ENCODE results near the gene CHCHD6. TPM values are rescaled to one million over a fixed set of nuclear protein-coding genes. Genes with fewer than 3 reads are reported as not detected.

CHCHD6 gene
- total RNA-seq, 1 experiment from 2014 or later, result 45.9 TPM

GRCh38 chr3:126970101-126970500 is 266.1 kb downstream of the CHCHD6 start:
- Mint-ChIP-seq H3K27me3 (ENCODE audit: unreplicated experiment) (peaks cover 27% of the 10 kb centered on the region), H3K4me3 (ENCODE audit: low read depth, unreplicated experiment) (no peak overlapping the region), H3K36me3 (ENCODE audit: insufficient read depth, unreplicated experiment) (no peaks in the 10 kb centered on the region), H3K27ac (ENCODE audit: unreplicated experiment) (no peak overlapping the region), H3K4me1 (ENCODE audit: low read depth, unreplicated experiment) (no peaks in the 10 kb centered on the region), H3K9me3 (ENCODE audit: low read depth, unreplicated experiment) (peaks cover 8% of the 10 kb centered on the region)
- no peak for TF ChIP-seq CTCF (IDR thresholded peaks at IDR 0.05; ENCODE audit: unreplicated experiment)
- no TSS peak for BruUV-seq (replicated peaks)
- intact Hi-C loops (cut with micrococcal nuclease; ENCODE audit: unreplicated experiment), result no loop called here
- DNase-seq, result no peak
- CTCF ChIA-PET, result interaction anchor here (1.5 kb wide), 1 partner anchor 217 kb away, joined by 3 read pairs; no protein-coding TSS in a partner anchor

GRCh38 chr3:126970921-126971320 is 266.9 kb downstream of the CHCHD6 start:
- CTCF ChIA-PET, result interaction anchor here (0.8 kb wide), 1 partner anchor 485 kb away, joined by 3 read pairs; no protein-coding TSS in a partner anchor
- intact Hi-C loops (cut with micrococcal nuclease; ENCODE audit: unreplicated experiment), result no loop called here

GRCh38 chr3:126971891-126972351 is 267.9 kb downstream of the CHCHD6 start:
- Mint-ChIP-seq H3K36me3 (ENCODE audit: insufficient read depth, unreplicated experiment) (no peaks in the 10 kb centered on the region), H3K9me3 (ENCODE audit: low read depth, unreplicated experiment) (peaks cover 11% of the 10 kb centered on the region), H3K4me3 (ENCODE audit: low read depth, unreplicated experiment) (no peak overlapping the region), H3K27ac (ENCODE audit: unreplicated experiment) (no peak overlapping the region), H3K4me1 (ENCODE audit: low read depth, unreplicated experiment) (no peaks in the 10 kb centered on the region), H3K27me3 (ENCODE audit: unreplicated experiment) (peaks cover 29% of the 10 kb centered on the region)
- TF ChIP-seq CTCF (IDR thresholded peaks at IDR 0.05; ENCODE audit: unreplicated experiment), result no peak
- BruUV-seq (replicated peaks), result no TSS peak
- CTCF ChIA-PET, result no interaction called here
- DNase-seq, result no peak
- intact Hi-C loops (cut with micrococcal nuclease; ENCODE audit: unreplicated experiment), result no loop called here

More at GRCh38 chr3:126970921-126971320, 266.9 kb downstream of the CHCHD6 start:
- Mint-ChIP-seq H3K27me3 (ENCODE audit: unreplicated experiment) (peaks cover 29% of the 10 kb centered on the region), H3K27ac (ENCODE audit: unreplicated experiment) (no peak overlapping the region), H3K9me3 (ENCODE audit: low read depth, unreplicated experiment) (peaks cover 11% of the 10 kb centered on the region), H3K4me3 (ENCODE audit: low read depth, unreplicated experiment) (no peak overlapping the region), H3K4me1 (ENCODE audit: low read depth, unreplicated experiment) (no peaks in the 10 kb centered on the region), H3K36me3 (ENCODE audit: insufficient read depth, unreplicated experiment) (no peaks in the 10 kb centered on the region)
- no peak for DNase-seq
- TF ChIP-seq CTCF (IDR thresholded peaks at IDR 0.05; ENCODE audit: unreplicated experiment), result no peak
- BruUV-seq (replicated peaks), result no TSS peak

- no TSS peak for BruUV-seq (replicated peaks)
- Mint-ChIP-seq H3K36me3 (ENCODE audit: insufficient read depth, unreplicated experiment) (no peaks in the 10 kb centered on the region), H3K27me3 (ENCODE audit: unreplicated experiment) (peaks cover 35% of the 10 kb centered on the region), H3K4me3 (ENCODE audit: low read depth, unreplicated experiment) (no peak overlapping the region), H3K9me3 (ENCODE audit: low read depth, unreplicated experiment) (peaks cover 11% of the 10 kb centered on the region), H3K4me1 (ENCODE audit: low read depth, unreplicated experiment) (no peaks in the 10 kb centered on the region), H3K27ac (ENCODE audit: unreplicated experiment) (no peak overlapping the region)
- DNase-seq, result no peak
- no peak for TF ChIP-seq CTCF (IDR thresholded peaks at IDR 0.05; ENCODE audit: unreplicated experiment)
- CTCF ChIA-PET, result interaction anchor here (0.8 kb wide), 1 partner anchor 13 kb away, joined by 5 read pairs; no protein-coding TSS in a partner anchor
- intact Hi-C loops (cut with micrococcal nuclease; ENCODE audit: unreplicated experiment), result no loop called here
Observed at GRCh38 chr3:126972866-126973265, 268.8 kb downstream of the CHCHD6 start.
